SK-N-SH (cell line): ENCODE results near the gene TNNC1. TPM values are rescaled to one million over a fixed set of nuclear protein-coding genes. Genes with fewer than 3 reads are reported as not detected.

Experiments used
- CTCF ChIA-PET: fragments of 300-600, 350-600 bp; formaldehyde crosslinking; extraction: SDS; loops from one replicate; lab custom pipeline; 2021; lab: Yijun Ruan, JAX
- POLR2A ChIA-PET: fragments of 350-600 bp; sonication (Branson Sonifier 250); formaldehyde crosslinking; extraction: SDS; loops from one replicate; lab custom pipeline; 2020; ENCODE audit warnings: antibody characterized with exemption, inconsistent platforms; lab: Yijun Ruan, JAX
- DNase-seq: peaks from one replicate; pipeline ENCODE4 v3.0.0; 2012
- H2AFZ ChIP-seq: fragments of 200-600 bp; sonication (generic); 2 replicates; pipeline ENCODE4 v1.8.1; 2016; ENCODE audit warnings: antibody characterized with exemption, mild to moderate bottlenecking, low read depth
- H3F3A ChIP-seq: fragments of 200-600 bp; sonication (generic); replicated peaks from 2 replicates; pipeline ENCODE3; 2016; ENCODE audit warnings: antibody characterized with exemption, mild to moderate bottlenecking; ENCODE audit not compliant: insufficient read depth
- H3K27ac ChIP-seq, 2 experiments: fragments of 200-500 bp in 1 of 2; fragments of 200-600 bp in 1 of 2; sonication (Bioruptor generic) in 1 of 2; sonication (generic), shearing (Covaris generic) in 1 of 2; 2 replicates each; pipeline versions ENCODE4 v1.5.1 to v1.6.1; 2014 to 2016; ENCODE audit warnings: low read depth in 2 of 2, inconsistent platforms in 1 of 2, low read length in 1 of 2, mild to moderate bottlenecking in 1 of 2, mixed read lengths in 1 of 2
- H3K27me3 ChIP-seq: fragments of 200-600 bp; sonication (generic), shearing (Covaris generic); 2 replicates; pipeline ENCODE4 v1.6.1; 2016; ENCODE audit warnings: mixed run types; ENCODE audit not compliant: insufficient read depth
- H3K36me3 ChIP-seq, 2 experiments: fragments of 200-500 bp in 1 of 2; fragments of 200-600 bp in 1 of 2; sonication (Bioruptor generic) in 1 of 2; sonication (generic) in 1 of 2; replicated peaks in 1 of 2; 2 replicates each; pipeline versions ENCODE3 to v1.5.1; 2014 to 2016; ENCODE audit warnings: low read length in 1 of 2, mild to moderate bottlenecking in 1 of 2; ENCODE audit not compliant: insufficient read depth in 2 of 2, control insufficient read depth in 1 of 2
- H3K4me1 ChIP-seq, 2 experiments: fragments of 200-500 bp in 1 of 2; fragments of 200-600 bp in 1 of 2; sonication (Bioruptor generic) in 1 of 2; sonication (generic), shearing (Covaris generic) in 1 of 2; 2 replicates each; pipeline versions ENCODE4 v1.5.1 to v1.6.1; 2014 to 2016; ENCODE audit warnings: low read depth in 1 of 2, low read length in 1 of 2, mixed run types in 1 of 2; ENCODE audit not compliant: insufficient read depth in 2 of 2, control insufficient read depth in 1 of 2
- H3K4me2 ChIP-seq: fragments of 200-600 bp; sonication (generic), shearing (Covaris generic); 2 replicates; pipeline ENCODE4 v1.6.1; 2017; ENCODE audit warnings: mixed run types
- H3K4me3 ChIP-seq, 2 experiments: fragments of 200-500 bp in 1 of 2; fragments of 200-600 bp in 1 of 2; sonication (Bioruptor generic) in 1 of 2; sonication (generic), shearing (Covaris generic) in 1 of 2; 2 replicates each; pipeline versions ENCODE4 v1.5.1 to v1.8.1; 2014 to 2016; ENCODE audit warnings: low read depth in 2 of 2, inconsistent platforms in 1 of 2, low read length in 1 of 2, mild to moderate bottlenecking in 1 of 2, mixed read lengths in 1 of 2, moderate library complexity in 1 of 2
- H3K79me2 ChIP-seq: fragments of 200-600 bp; sonication (generic); 2 replicates; pipeline ENCODE4 v1.8.1; 2017; ENCODE audit warnings: mild to moderate bottlenecking; ENCODE audit not compliant: insufficient read depth
- H3K9ac ChIP-seq: fragments of 200-600 bp; sonication (generic); 2 replicates; pipeline ENCODE4 v1.6.1; 2017; ENCODE audit warnings: mixed run types
- H3K9me2 ChIP-seq: fragments of 200-600 bp; sonication (generic); 2 replicates; pipeline ENCODE4 v1.6.1; 2017; ENCODE audit warnings: mixed run types
- H3K9me3 ChIP-seq: fragments of 200-600 bp; sonication (generic); 2 replicates; pipeline ENCODE4 v1.6.1; 2017; ENCODE audit warnings: mixed run types, mild to moderate bottlenecking, moderate library complexity
- H4K20me1 ChIP-seq: fragments of 200-600 bp; sonication (generic); 2 replicates; pipeline ENCODE4 v1.6.1; 2017; ENCODE audit warnings: mild to moderate bottlenecking, mixed run types; ENCODE audit not compliant: insufficient read depth
- IRF3 ChIP-seq: fragments of 150-350 bp; IDR thresholded peaks from 2 replicates; pipeline ENCODE4 v1.6.1; 2016; ENCODE audit warnings: mild to moderate bottlenecking, low read depth, low read length
- PBX3 ChIP-seq: IDR thresholded peaks from 2 replicates; pipeline ENCODE4; 2012
- TAF1 ChIP-seq: IDR thresholded peaks from 2 replicates; pipeline ENCODE4 v1.6.1; 2012; ENCODE audit warnings: low read depth, mild to moderate bottlenecking, low read length, moderate library complexity, borderline replicate concordance
- ZBTB33 ChIP-seq: IDR thresholded peaks from 2 replicates; pipeline ENCODE4 v1.4.0; 2012; ENCODE audit warnings: low read depth, borderline replicate concordance
- WGBS: methylation state at CpG from one replicate; pipeline ENCODE4 v1.1.6; 2017; ENCODE audit warnings: low lambda C conversion rate; 5-methylcytosine and 5-hydroxymethylcytosine counted together
- polyA plus RNA-seq, 3 experiments: library from polyadenylated mRNA; depleted of rRNA; stranded (reverse); fragments of >200 nt; gene quantifications; 2 replicates each; pipeline ENCODE4 v1.2.3, GENCODE V29; 2012

Gene TNNC1
- polyA plus RNA-seq, 1 of the 3 experiments (the other 2 are of a cell fraction), result 2.6 TPM

- Histone ChIP-seq H3K36me3 (peaks cover 18 to 59% of the 10 kb centered on the region in 2 experiments), H3K9me3 (no peaks in the 10 kb centered on the region), H3K9ac (no peak overlapping the region), H3K4me2 (no peak overlapping the region), H3K27ac (no peak overlapping the region), H3K9me2 (no peaks in the 10 kb centered on the region), H2AFZ (no peak overlapping the region), H3F3A (no peaks in the 10 kb centered on the region), H3K4me3 (no peak overlapping the region), H3K27me3 (no peaks in the 10 kb centered on the region), H3K4me1 (peaks cover 3 to 24% of the 10 kb centered on the region in 2 experiments; a peak in 2 of 4 replicates), H4K20me1 (no peaks in the 10 kb centered on the region), H3K79me2 (no peaks in the 10 kb centered on the region)
- CTCF ChIA-PET, result no interaction called here
- POLR2A ChIA-PET, result no interaction called here
- 96% methylated on average over 27 of the region's 31 CpGs for WGBS
- DNase-seq, result no peak
- TF ChIP-seq PBX3, result no peak
- TF ChIP-seq TAF1, result no peak
- TF ChIP-seq IRF3, result no peak
Observed at GRCh38 chr3:52487050-52487787, 33.4 kb upstream of the TNNC1 start.

- no peak overlapping the region for H3K4me3 ChIP-seq
- ChIA-PET POLR2A (no interaction called here), CTCF (interaction anchor here (2.8 kb wide), 1 partner anchor 39 kb away, joined by 13 read pairs; the partner anchor contains the start of gene SEMA3G)
- 94% methylated on average over 9 of the region's 10 CpGs for WGBS
- H3K79me2 ChIP-seq, result no peaks in the 10 kb centered on the region
- DNase-seq, result no peak
- H4K20me1 ChIP-seq, result no peaks in the 10 kb centered on the region
- no peaks in the 10 kb centered on the region for H3K27me3 ChIP-seq
- no peaks in the 10 kb centered on the region for H3F3A ChIP-seq
- no peak overlapping the region for H3K9ac ChIP-seq
- no peaks in the 10 kb centered on the region for H3K9me3 ChIP-seq
- H3K4me2 ChIP-seq, result no peak overlapping the region
- peak overlapping the region; percentile 33 to 80; a peak in 3 of 4 replicates for H3K27ac ChIP-seq
- H3K36me3 ChIP-seq, result peaks cover 20 to 59% of the 10 kb centered on the region in 2 experiments
- no peak overlapping the region for H2AFZ ChIP-seq
- peaks cover 0 to 35% of the 10 kb centered on the region in 2 experiments; a peak in 1 of 4 replicates for H3K4me1 ChIP-seq
- no peaks in the 10 kb centered on the region for H3K9me2 ChIP-seq
- no peak for TF ChIP-seq ZBTB33
Observed at GRCh38 chr3:52484680-52485461, 31.0 kb upstream of the TNNC1 start.
